Neural progenitor cell (in vitro differentiated cells): Measurements from ENCODE around the gene BRD7.

Experiments
- CTCF ChIP-seq: fragments of 200-600 bp; sonication (generic); IDR thresholded peaks from 2 replicates; pipeline ENCODE4 v1.5.1; 2017; ENCODE audit warnings: antibody characterized with exemption, mild to moderate bottlenecking
- EZH2 ChIP-seq: fragments of 200-600 bp; sonication (generic); IDR thresholded peaks from 2 replicates; pipeline ENCODE4 v1.6.1; 2017; ENCODE audit warnings: antibody characterized with exemption, mild to moderate bottlenecking, moderate library complexity

- TF ChIP-seq CTCF (no peak), EZH2 (no peak)
These were observed 16.8 kb downstream of the BRD7 start for GRCh38 chr16:50351952-50352351.
